ENCODE measurements around the gene NFKB2. TPM values are rescaled to one million over a fixed set of nuclear protein-coding genes. Genes with fewer than 3 reads are reported as not detected.

Gene NFKB2
- total RNA-seq, 1 donor from 2014 or later, result 11.0 TPM

DNA sequence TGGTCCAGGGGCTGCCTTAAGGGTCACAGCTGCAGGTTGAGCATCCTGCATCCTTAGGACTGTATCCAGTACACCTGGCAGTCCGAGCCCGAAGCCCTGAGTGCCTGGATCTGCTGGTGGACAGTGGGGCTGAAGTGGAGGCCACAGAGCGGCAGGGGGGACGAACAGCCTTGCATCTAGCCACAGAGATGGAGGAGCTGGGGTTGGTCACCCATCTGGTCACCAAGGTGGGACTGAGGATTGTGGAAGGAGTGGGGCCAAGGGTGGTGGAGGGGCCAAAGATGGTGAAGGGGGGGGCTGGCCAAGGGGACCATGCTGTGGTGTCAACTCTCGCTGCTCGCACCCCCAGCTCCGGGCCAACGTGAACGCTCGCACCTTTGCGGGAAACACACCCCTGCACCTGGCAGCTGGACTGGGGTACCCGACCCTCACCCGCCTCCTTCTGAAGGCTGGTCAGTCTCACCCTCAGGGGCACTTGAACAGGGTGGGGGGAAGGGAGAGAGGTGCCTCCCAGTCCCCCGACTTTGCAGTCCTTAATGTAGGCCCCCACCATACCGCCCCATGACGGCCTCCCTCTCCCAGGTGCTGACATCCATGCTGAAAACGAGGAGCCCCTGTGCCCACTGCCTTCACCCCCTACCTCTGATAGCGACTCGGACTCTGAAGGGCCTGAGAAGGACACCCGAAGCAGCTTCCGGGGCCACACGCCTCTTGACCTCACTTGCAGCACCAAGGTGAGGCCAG lies 5.3 kb downstream of the NFKB2 start:
- no peak overlapping the region for H3K4me3 ChIP-seq (ENCODE audit: low read length in 3 of 3)
- no peak overlapping the region for H3K9ac ChIP-seq (ENCODE audit: low read depth in 1 of 3, low read length in 3 of 3)
- H3K27me3 ChIP-seq (ENCODE audit: control insufficient read depth in 3 of 3, insufficient read depth in 3 of 3, low read length in 3 of 3), result no peaks in the 10 kb centered on the region
- peaks cover 23 to 31% (median 25%) of the 10 kb centered on the region in 3 donors for H3K36me3 ChIP-seq (ENCODE audit: control insufficient read depth in 3 of 3, insufficient read depth in 3 of 3, low read length in 3 of 3)
- H3K4me1 ChIP-seq (ENCODE audit: control insufficient read depth in 3 of 3, insufficient read depth in 3 of 3, low read length in 3 of 3), result peaks cover 17 to 36% (median 23%) of the 10 kb centered on the region in 3 donors
- H3K9me3 ChIP-seq (ENCODE audit: control insufficient read depth in 3 of 3, low read length in 3 of 3), result no peaks in the 10 kb centered on the region
- H3K27ac ChIP-seq (ENCODE audit: low read depth, low read length), result no peak overlapping the region

DNA sequence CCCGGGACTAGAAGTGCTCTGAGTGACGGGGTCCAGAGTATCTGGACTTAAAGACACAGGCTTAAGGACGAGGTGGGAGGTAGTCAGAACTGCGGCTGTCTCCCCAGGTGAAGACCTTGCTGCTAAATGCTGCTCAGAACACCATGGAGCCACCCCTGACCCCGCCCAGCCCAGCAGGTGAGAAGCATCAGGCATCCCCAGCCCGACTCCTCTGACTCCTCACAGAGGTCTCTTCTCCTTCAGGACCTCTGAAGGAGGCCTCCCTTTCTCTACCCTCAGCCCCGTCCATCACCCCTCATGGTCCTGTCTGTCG lies 5.8 kb downstream of the NFKB2 start:
- Histone ChIP-seq H3K4me1 (ENCODE audit: control insufficient read depth in 3 of 3, insufficient read depth in 3 of 3, low read length in 3 of 3) (peaks cover 11 to 31% (median 18%) of the 10 kb centered on the region in 3 donors), H3K27me3 (ENCODE audit: control insufficient read depth in 3 of 3, insufficient read depth in 3 of 3, low read length in 3 of 3) (no peaks in the 10 kb centered on the region), H3K9ac (ENCODE audit: low read depth in 1 of 3, low read length in 3 of 3) (no peak overlapping the region), H3K27ac (ENCODE audit: low read depth, low read length) (no peak overlapping the region), H3K36me3 (ENCODE audit: control insufficient read depth in 3 of 3, insufficient read depth in 3 of 3, low read length in 3 of 3) (peaks cover 23 to 31% (median 25%) of the 10 kb centered on the region in 3 donors), H3K4me3 (ENCODE audit: low read length in 3 of 3) (no peak overlapping the region), H3K9me3 (ENCODE audit: control insufficient read depth in 3 of 3, low read length in 3 of 3) (no peaks in the 10 kb centered on the region)

DNA sequence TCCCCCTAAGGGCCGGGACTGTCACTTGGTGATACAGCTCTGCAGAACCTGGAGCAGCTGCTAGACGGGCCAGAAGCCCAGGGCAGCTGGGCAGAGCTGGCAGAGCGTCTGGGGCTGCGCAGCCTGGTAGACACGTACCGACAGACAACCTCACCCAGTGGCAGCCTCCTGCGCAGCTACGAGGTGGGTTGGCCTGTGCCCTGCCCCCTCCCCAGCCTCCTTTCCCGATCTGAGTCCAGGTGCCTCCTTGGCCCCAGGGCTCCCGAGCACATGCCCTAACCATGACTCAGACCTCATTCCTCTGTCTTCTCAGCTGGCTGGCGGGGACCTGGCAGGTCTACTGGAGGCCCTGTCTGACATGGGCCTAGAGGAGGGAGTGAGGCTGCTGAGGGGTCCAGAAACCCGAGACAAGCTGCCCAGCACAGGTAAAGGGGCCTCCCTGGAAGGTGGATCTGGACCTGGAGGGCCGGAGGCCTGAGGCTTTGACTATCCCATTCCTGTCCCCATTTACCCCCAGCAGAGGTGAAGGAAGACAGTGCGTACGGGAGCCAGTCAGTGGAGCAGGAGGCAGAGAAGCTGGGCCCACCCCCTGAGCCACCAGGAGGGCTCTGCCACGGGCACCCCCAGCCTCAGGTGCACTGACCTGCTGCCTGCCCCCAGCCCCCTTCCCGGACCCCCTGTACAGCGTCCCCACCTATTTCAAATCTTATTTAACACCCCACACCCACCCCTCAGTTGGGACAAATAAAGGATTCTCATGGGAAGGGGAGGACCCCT lies 6.4 kb downstream of the NFKB2 start:
- H3K4me1 ChIP-seq (ENCODE audit: control insufficient read depth in 3 of 3, insufficient read depth in 3 of 3, low read length in 3 of 3), result peaks cover 6 to 25% (median 11%) of the 10 kb centered on the region in 3 donors
- no peaks in the 10 kb centered on the region for H3K9me3 ChIP-seq (ENCODE audit: control insufficient read depth in 3 of 3, low read length in 3 of 3)
- H3K4me3 ChIP-seq (ENCODE audit: low read length in 3 of 3), result no peak overlapping the region
- peaks cover 20 to 28% (median 24%) of the 10 kb centered on the region in 3 donors for H3K36me3 ChIP-seq (ENCODE audit: control insufficient read depth in 3 of 3, insufficient read depth in 3 of 3, low read length in 3 of 3)
- H3K27ac ChIP-seq (ENCODE audit: low read depth, low read length), result no peak overlapping the region
- no peak overlapping the region for H3K9ac ChIP-seq (ENCODE audit: low read depth in 1 of 3, low read length in 3 of 3)
- no peaks in the 10 kb centered on the region for H3K27me3 ChIP-seq (ENCODE audit: control insufficient read depth in 3 of 3, insufficient read depth in 3 of 3, low read length in 3 of 3)

DNA sequence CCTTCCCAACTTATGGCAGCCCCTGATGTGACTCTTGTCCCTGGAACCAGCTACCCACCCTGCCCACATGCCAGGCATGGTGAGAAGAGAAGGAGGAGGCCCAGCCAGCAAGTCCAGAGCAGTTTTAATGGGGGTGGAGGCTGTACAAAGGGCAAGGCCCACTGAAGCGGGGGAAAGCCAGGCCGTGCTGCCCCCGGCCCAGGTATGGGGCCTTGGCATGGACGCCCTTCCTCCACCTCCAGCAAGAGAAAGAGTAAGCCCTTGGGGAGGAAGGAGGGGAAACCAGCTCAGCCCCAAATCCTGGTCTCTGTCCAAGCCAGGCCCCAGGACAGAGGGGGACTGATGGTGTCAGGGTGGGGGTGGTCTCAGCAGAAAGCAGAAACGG lies 7.0 kb downstream of the NFKB2 start:
- H3K36me3 ChIP-seq (ENCODE audit: control insufficient read depth in 3 of 3, insufficient read depth in 3 of 3, low read length in 3 of 3), result peaks cover 19 to 27% (median 20%) of the 10 kb centered on the region in 3 donors

DNA sequence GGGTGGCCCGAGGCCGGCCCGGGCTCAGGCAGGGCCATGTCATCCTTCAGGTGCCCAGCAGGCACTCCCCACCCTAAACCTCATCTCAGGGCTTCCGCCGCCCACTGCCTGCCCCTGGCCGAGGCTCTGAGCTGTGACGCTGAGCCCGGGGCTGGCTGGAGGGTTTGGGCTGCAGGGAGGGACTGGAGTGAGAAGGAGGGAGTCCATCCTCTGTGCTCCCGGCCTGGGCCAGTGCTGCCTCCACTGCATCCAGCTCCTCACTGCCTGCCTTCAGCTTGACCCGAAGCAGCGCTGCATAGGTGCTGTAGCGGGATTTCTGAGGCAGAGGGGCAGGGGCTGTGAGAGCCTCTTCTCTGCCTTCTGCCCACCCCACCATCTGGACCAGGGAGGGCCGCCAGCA lies 7.6 kb downstream of the NFKB2 start:
- Histone ChIP-seq H3K9me3 (ENCODE audit: control insufficient read depth in 3 of 3, low read length in 3 of 3) (no peaks in the 10 kb centered on the region), H3K27ac (ENCODE audit: low read depth, low read length) (no peak overlapping the region), H3K4me1 (ENCODE audit: control insufficient read depth in 3 of 3, insufficient read depth in 3 of 3, low read length in 3 of 3) (peaks cover 6 to 21% (median 11%) of the 10 kb centered on the region in 3 donors), H3K36me3 (ENCODE audit: control insufficient read depth in 3 of 3, insufficient read depth in 3 of 3, low read length in 3 of 3) (peaks cover 16 to 20% (median 16%) of the 10 kb centered on the region in 3 donors), H3K4me3 (ENCODE audit: low read length in 3 of 3) (no peak overlapping the region), H3K27me3 (ENCODE audit: control insufficient read depth in 3 of 3, insufficient read depth in 3 of 3, low read length in 3 of 3) (peaks cover 7 to 10% (median 9%) of the 10 kb centered on the region in 3 donors), H3K9ac (ENCODE audit: low read depth in 1 of 3, low read length in 3 of 3) (no peak overlapping the region)

More for the DNA sequence above, 7.0 kb downstream of the NFKB2 start:
- H3K4me3 ChIP-seq (ENCODE audit: low read length in 3 of 3), result no peak overlapping the region
- H3K27ac ChIP-seq (ENCODE audit: low read depth, low read length), result no peak overlapping the region
- H3K27me3 ChIP-seq (ENCODE audit: control insufficient read depth in 3 of 3, insufficient read depth in 3 of 3, low read length in 3 of 3), result peaks cover 1 to 4% (median 3%) of the 10 kb centered on the region in 3 donors
- no peak overlapping the region for H3K9ac ChIP-seq (ENCODE audit: low read depth in 1 of 3, low read length in 3 of 3)
- no peaks in the 10 kb centered on the region for H3K9me3 ChIP-seq (ENCODE audit: control insufficient read depth in 3 of 3, low read length in 3 of 3)
- peaks cover 6 to 22% (median 11%) of the 10 kb centered on the region in 3 donors for H3K4me1 ChIP-seq (ENCODE audit: control insufficient read depth in 3 of 3, insufficient read depth in 3 of 3, low read length in 3 of 3)

DNA sequence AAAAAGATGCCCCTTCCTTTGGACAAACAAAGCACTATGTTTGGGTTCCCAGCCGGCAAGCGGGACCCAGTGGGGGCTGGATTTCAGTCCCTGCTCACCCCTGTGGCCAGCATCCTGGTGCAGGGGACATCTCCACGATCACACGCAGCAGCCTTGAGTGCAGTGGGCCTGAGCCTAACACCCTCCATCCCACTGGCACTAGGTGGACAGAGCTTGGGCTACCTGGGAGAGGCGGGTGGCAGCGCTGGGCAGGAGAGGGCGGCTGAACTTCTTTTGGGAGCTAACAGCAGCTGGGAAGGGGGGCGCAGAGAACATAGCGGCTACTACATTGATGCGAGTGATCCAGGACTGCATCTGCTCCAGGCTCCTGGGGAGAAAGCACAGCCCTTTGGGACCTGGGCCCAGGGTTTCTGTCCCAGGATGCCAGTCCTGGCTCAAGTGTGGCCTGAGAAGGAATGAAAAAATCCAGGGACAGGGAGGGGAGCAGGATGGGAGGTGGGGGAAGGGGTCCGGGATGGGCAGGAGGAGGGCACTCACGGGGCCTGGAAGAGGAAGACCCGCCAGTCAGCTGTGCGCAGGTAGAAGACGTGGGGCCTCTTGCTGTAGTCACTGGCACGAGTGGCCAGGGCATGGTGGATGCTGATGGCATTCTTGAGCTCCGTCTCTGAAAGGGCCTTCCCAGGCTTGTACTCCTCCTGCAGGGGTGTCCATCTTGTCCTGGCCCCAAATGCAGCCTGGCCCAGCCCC lies 9.0 kb downstream of the NFKB2 start:
- peaks cover 6 to 14% (median 7%) of the 10 kb centered on the region in 3 donors for H3K4me1 ChIP-seq (ENCODE audit: control insufficient read depth in 3 of 3, insufficient read depth in 3 of 3, low read length in 3 of 3)
- H3K27ac ChIP-seq (ENCODE audit: low read depth, low read length), result no peak overlapping the region
- H3K4me3 ChIP-seq (ENCODE audit: low read length in 3 of 3), result no peak overlapping the region
- H3K27me3 ChIP-seq (ENCODE audit: control insufficient read depth in 3 of 3, insufficient read depth in 3 of 3, low read length in 3 of 3), result peaks cover 19 to 21% (median 20%) of the 10 kb centered on the region in 3 donors
- peaks cover 13 to 17% (median 14%) of the 10 kb centered on the region in 3 donors for H3K36me3 ChIP-seq (ENCODE audit: control insufficient read depth in 3 of 3, insufficient read depth in 3 of 3, low read length in 3 of 3)
- H3K9me3 ChIP-seq (ENCODE audit: control insufficient read depth in 3 of 3, low read length in 3 of 3), result no peaks in the 10 kb centered on the region
- H3K9ac ChIP-seq (ENCODE audit: low read depth in 1 of 3, low read length in 3 of 3), result no peak overlapping the region

DNA sequence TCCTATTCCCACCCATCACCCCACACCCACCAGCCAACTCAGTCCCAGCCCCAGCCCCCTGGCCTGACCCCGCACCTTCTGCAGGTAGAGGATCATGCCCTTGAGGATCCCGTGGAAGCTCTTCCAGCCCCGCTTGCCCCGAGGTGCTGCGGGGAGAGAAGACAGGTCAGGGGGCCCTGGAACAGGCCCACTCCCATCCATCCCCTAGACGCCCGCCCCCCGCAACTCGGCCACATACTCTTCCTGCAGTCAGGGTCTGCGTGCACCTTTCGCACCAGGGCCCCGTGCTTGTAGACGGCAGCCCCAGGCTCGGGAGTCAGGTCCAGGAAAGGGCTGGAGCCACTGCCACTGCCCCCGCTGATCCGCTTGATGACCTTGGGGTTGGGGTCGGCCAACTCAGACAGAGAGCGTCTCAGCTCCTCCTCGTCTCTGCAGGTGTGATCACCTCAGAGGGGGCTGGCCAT lies 9.6 kb downstream of the NFKB2 start:
- H3K27ac ChIP-seq (ENCODE audit: low read depth, low read length), result no peak overlapping the region
- H3K9ac ChIP-seq (ENCODE audit: low read depth in 1 of 3, low read length in 3 of 3), result no peak overlapping the region
- H3K4me3 ChIP-seq (ENCODE audit: low read length in 3 of 3), result no peak overlapping the region
- H3K27me3 ChIP-seq (ENCODE audit: control insufficient read depth in 3 of 3, insufficient read depth in 3 of 3, low read length in 3 of 3), result peaks cover 25 to 27% (median 26%) of the 10 kb centered on the region in 3 donors
- H3K4me1 ChIP-seq (ENCODE audit: control insufficient read depth in 3 of 3, insufficient read depth in 3 of 3, low read length in 3 of 3), result peaks cover under 1 to 8% (median 4%) of the 10 kb centered on the region in 3 donors
- H3K9me3 ChIP-seq (ENCODE audit: control insufficient read depth in 3 of 3, low read length in 3 of 3), result no peaks in the 10 kb centered on the region
- H3K36me3 ChIP-seq (ENCODE audit: control insufficient read depth in 3 of 3, insufficient read depth in 3 of 3, low read length in 3 of 3), result peaks cover 13 to 15% (median 14%) of the 10 kb centered on the region in 3 donors

DNA sequence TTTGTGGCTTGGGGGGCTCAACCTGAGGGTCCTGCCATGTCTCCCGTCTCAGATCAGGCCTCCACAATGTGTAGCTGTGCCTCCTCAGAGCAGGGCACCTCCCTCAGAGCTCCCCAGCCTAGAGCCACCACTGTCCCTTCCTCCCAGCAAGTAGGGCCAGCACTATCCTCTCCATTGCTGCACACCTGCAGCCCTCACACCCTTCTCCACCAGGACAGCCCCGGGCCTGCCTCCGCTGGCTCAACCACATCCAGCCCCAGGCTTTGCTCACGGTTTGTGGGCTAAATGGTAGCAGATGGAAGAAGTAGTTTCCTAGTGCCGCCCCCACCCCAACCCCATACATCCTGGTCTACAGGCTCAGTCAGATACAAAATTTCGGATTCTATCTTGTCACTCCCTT lies 10.1 kb downstream of the NFKB2 start:
- H3K36me3 ChIP-seq (ENCODE audit: control insufficient read depth in 3 of 3, insufficient read depth in 3 of 3, low read length in 3 of 3), result peaks cover 10 to 12% (median 10%) of the 10 kb centered on the region in 3 donors
- H3K9ac ChIP-seq (ENCODE audit: low read depth in 1 of 3, low read length in 3 of 3), result no peak overlapping the region
- no peak overlapping the region for H3K27ac ChIP-seq (ENCODE audit: low read depth, low read length)
- H3K4me3 ChIP-seq (ENCODE audit: low read length in 3 of 3), result no peak overlapping the region
- no peaks in the 10 kb centered on the region for H3K9me3 ChIP-seq (ENCODE audit: control insufficient read depth in 3 of 3, low read length in 3 of 3)
- peaks cover 2 to 12% (median 6%) of the 10 kb centered on the region in 3 donors for H3K4me1 ChIP-seq (ENCODE audit: control insufficient read depth in 3 of 3, insufficient read depth in 3 of 3, low read length in 3 of 3)
- H3K27me3 ChIP-seq (ENCODE audit: control insufficient read depth in 3 of 3, insufficient read depth in 3 of 3, low read length in 3 of 3), result peaks cover 30 to 32% (median 31%) of the 10 kb centered on the region in 3 donors

DNA sequence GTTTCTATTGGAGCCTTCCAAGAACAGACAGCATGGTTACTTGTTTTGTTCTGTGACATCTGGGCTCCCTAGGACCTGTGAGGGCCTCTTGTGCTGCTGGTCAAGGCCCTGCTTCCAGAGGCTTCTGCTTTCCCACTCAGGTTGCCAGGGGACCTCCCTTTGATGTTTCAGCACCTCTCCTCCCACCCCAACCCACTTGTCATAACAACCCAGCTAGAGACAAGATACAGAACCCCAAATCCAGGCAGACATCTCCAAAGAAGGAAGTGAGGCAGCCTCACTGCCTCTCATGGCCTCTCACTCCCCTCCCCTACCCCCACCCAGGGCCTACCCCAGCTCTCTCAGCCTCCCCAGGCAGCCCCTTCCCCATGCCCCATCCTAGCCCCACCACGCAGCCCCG lies 11.3 kb downstream of the NFKB2 start:
- no peak overlapping the region for H3K27ac ChIP-seq (ENCODE audit: low read depth, low read length)
- H3K36me3 ChIP-seq (ENCODE audit: control insufficient read depth in 3 of 3, insufficient read depth in 3 of 3, low read length in 3 of 3), result peaks cover under 1 to 3% (median 1%) of the 10 kb centered on the region in 3 donors
- peaks cover 42 to 44% (median 43%) of the 10 kb centered on the region in 3 donors for H3K27me3 ChIP-seq (ENCODE audit: control insufficient read depth in 3 of 3, insufficient read depth in 3 of 3, low read length in 3 of 3)
- no peak overlapping the region for H3K4me3 ChIP-seq (ENCODE audit: low read length in 3 of 3)
- H3K9me3 ChIP-seq (ENCODE audit: control insufficient read depth in 3 of 3, low read length in 3 of 3), result no peaks in the 10 kb centered on the region
- H3K4me1 ChIP-seq (ENCODE audit: control insufficient read depth in 3 of 3, insufficient read depth in 3 of 3, low read length in 3 of 3), result peaks cover 2 to 12% (median 6%) of the 10 kb centered on the region in 3 donors
- H3K9ac ChIP-seq (ENCODE audit: low read depth in 1 of 3, low read length in 3 of 3), result no peak overlapping the region

Measured in skeletal muscle tissue (tissue), 4 donors.